Measurements from ENCODE around the gene MORN5. TPM values are rescaled to one million over a fixed set of nuclear protein-coding genes. Genes with fewer than 3 reads are reported as not detected.

The MORN5 gene
- total RNA-seq, 6 experiments from 2014 or later: not detected

DNA sequence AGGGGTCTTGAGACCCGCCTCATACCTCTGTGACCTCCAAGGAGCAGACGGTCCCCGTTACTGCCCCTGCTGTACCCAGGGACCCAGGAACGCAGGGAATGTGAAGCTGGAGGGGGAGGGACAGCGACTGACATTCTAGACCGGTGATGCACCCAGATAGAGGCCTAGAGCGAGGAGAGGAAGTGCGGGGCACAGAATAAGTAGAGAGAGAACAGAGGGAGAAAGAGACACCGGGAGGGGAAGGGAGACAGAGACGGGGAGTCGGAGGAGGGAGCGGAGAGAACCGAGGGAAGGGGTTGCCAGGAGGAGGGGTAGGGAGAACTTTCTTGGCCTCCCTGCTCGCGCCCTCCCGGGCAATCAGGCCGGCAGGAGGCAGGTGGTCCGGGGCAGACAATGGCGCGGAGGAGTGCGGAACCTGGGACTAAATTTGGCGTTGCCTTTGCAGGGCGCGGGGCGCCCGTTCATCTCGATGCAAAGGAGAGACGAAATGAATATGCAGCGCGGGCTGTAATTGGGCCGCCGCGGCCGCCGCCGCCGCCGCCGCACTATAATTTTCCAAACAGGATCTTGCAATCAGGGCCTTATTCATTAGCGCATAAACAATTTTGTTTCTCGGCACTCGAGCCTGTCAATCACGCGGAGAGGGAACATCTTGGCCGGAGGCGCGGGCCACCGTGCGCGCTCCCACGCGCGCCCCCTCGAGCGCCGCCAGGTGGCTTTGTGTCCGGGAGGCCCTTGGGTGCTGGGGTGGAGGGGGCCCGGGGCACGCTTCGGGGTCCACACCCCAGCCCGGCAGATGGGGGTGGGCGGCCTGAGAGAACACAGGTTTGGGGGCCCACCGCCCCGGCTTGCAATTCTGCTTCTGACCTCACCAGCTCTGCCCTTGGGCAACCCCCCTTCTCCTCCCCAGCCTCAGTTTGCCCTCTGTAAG lies 33.1 kb upstream of the MORN5 start:
- no peak for TF ChIP-seq POLR2A (IDR thresholded peaks at IDR 0.05)
- TF ChIP-seq, protein P1, sequence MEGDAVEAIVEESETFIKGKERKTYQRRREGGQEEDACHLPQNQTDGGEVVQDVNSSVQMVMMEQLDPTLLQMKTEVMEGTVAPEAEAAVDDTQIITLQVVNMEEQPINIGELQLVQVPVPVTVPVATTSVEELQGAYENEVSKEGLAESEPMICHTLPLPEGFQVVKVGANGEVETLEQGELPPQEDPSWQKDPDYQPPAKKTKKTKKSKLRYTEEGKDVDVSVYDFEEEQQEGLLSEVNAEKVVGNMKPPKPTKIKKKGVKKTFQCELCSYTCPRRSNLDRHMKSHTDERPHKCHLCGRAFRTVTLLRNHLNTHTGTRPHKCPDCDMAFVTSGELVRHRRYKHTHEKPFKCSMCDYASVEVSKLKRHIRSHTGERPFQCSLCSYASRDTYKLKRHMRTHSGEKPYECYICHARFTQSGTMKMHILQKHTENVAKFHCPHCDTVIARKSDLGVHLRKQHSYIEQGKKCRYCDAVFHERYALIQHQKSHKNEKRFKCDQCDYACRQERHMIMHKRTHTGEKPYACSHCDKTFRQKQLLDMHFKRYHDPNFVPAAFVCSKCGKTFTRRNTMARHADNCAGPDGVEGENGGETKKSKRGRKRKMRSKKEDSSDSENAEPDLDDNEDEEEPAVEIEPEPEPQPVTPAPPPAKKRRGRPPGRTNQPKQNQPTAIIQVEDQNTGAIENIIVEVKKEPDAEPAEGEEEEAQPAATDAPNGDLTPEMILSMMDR (IDR thresholded peaks at IDR 0.05): no peak
- no peak overlapping the region for H3K4me3 ChIP-seq

DNA sequence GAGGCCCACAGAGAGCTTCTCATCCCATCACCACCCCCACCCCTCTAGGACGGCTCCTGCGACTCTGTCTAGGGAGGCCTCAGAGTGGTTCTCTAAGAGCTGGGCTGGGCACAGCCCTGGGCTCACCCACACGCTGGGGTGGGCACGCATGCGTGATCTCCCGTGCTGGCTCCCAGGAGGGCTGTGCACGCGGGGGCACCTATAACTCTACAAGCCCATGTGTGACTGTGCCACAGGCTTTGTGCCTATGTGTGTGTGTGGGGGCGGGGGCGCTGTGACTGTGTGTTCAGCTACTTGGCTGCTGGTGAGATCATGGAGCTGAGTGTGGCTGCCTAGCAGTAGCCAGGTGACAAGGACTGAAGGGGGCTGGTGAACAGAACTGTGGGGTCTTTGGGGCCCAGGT lies 32.3 kb upstream of the MORN5 start:
- Histone ChIP-seq H3K36me3 (no peaks in the 10 kb centered on the region), H3K9me3 (no peaks in the 10 kb centered on the region), H3K27me3 (no peaks in the 10 kb centered on the region), H3K27ac (no peak overlapping the region), H3K4me1 (peaks cover 0 to 4% (median 0%) of the 10 kb centered on the region in 4 donors), H3K4me3 (no peak overlapping the region)
- TF ChIP-seq, protein P1 (IDR thresholded peaks at IDR 0.05): no peak
- TF ChIP-seq POLR2A (IDR thresholded peaks at IDR 0.05): no peak
- no peak for DNase-seq
- no peak for ATAC-seq
- no CpG with 5 or more reads among the region's 10 CpGs for WGBS (ENCODE audit: insufficient coverage, low coverage, low lambda C conversion rate, missing lambda C conversion rate)
- intact Hi-C loops (cut with DNase I): loop anchor here (5.0 to 10.0 kb wide), 3 partner anchors 220 to 327 kb away; no protein-coding TSS in a partner anchor

More for the DNA sequence above, 33.1 kb upstream of the MORN5 start:
- 8% methylated on average over 28 of the region's 64 CpGs for WGBS (ENCODE audit: insufficient coverage, low coverage, low lambda C conversion rate, missing lambda C conversion rate)
- no peaks in the 10 kb centered on the region for H3K9me3 ChIP-seq
- intact Hi-C loops (cut with DNase I): loop anchor here (5.0 to 10.0 kb wide), 3 partner anchors 221 to 328 kb away; no protein-coding TSS in a partner anchor
- DNase-seq (no peak), ATAC-seq (no peak)
- no peak overlapping the region for H3K27ac ChIP-seq
- peaks cover 0 to 4% (median 0%) of the 10 kb centered on the region in 4 donors for H3K4me1 ChIP-seq
- H3K27me3 ChIP-seq: no peaks in the 10 kb centered on the region
- no peaks in the 10 kb centered on the region for H3K36me3 ChIP-seq

DNA sequence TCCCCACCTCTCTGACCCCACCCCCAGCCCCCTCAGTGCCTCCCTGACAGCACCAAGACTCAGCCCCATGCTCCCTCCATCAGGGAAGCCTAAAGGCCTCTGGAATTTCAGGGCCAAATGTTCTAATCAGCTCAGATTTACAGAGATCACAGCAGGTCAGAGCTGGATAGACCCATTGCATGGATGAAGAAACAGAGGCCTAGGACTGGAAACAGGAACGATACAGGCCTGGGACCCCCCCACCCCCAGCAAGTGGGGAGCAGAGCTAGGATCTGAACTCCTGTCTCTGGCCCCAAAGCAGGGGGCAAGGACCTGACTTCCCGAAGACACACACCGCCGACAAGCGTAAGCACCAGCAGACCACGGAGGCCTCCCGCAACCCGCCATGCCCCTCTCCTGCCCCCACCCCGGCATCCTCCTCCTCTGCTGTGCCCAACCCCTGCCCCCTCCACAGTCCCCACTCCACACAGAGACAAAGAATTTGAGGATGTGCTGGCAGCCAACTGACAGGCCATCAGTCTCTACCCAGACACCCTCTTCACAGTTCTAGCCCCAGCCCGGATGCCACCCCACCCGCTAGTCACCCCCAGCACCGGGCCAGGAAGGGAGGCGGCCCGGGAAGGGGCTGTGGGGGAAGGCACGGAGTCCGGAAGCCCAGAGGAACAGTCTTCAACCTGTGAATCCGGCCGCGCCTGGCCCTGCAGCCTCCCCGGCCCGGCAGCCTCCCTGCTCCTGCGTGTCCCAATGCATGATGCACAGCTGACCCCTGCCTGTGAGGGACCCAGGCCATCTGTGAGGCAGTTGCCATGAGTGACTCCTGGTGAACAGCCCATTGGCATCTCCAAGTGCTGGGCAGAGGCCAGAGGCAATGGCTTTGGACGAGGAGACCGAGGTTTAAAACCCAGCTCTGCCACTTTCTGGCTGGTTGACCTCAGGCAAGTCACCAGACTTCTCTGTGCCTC lies 31.4 kb upstream of the MORN5 start:
- H3K27ac ChIP-seq: no peak overlapping the region
- H3K4me3 ChIP-seq: no peak overlapping the region
- 62% methylated on average over 10 of the region's 24 CpGs for WGBS (ENCODE audit: insufficient coverage, low coverage, low lambda C conversion rate, missing lambda C conversion rate)
- TF ChIP-seq POLR2A (IDR thresholded peaks at IDR 0.05): no peak
- TF ChIP-seq, protein P1 (IDR thresholded peaks at IDR 0.05): no peak
- H3K9me3 ChIP-seq: no peaks in the 10 kb centered on the region
- peaks cover 0 to 4% (median 0%) of the 10 kb centered on the region in 4 donors for H3K4me1 ChIP-seq
- DNase-seq (peak in 1 of 3 donors; percentile 27), ATAC-seq (peak in 3 of 4 donors; percentile 11 to 29 (median 21))
- no peaks in the 10 kb centered on the region for H3K27me3 ChIP-seq
- no peaks in the 10 kb centered on the region for H3K36me3 ChIP-seq
- intact Hi-C loops (cut with DNase I): loop anchor here (5.0 to 10.0 kb wide), 3 partner anchors 219 to 327 kb away; no protein-coding TSS in a partner anchor

DNA sequence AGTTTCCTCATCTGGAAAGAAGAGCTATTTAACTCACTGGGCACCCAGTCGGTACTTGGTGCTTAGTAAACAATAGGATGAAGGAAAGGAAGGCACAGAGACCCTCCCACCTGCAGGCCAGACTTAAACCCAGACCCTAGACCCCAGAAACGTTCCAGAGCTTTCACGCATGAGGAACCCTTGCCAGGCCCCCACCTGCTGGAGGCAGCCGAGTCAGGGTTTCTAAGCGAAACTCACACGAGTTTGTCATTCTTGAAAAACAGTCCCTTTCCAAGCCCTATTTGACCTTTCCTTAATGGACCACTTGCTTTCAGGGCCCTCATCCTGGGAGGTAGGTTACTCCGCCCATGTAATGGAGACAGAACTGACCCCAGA lies 30.8 kb upstream of the MORN5 start:
- TF ChIP-seq, protein P1 (IDR thresholded peaks at IDR 0.05): no peak
- TF ChIP-seq POLR2A (IDR thresholded peaks at IDR 0.05): no peak
- Histone ChIP-seq H3K4me1 (peaks cover 0 to 4% (median 0%) of the 10 kb centered on the region in 4 donors), H3K27ac (no peak overlapping the region), H3K4me3 (no peak overlapping the region), H3K9me3 (no peaks in the 10 kb centered on the region), H3K36me3 (no peaks in the 10 kb centered on the region), H3K27me3 (no peaks in the 10 kb centered on the region)
- DNase-seq (no peak), ATAC-seq (no peak)
- intact Hi-C loops (cut with DNase I): loop anchor here (5.0 to 10.0 kb wide), 3 partner anchors 218 to 326 kb away; no protein-coding TSS in a partner anchor
- WGBS (ENCODE audit: insufficient coverage, low coverage, low lambda C conversion rate, missing lambda C conversion rate): 80% methylated on average over 3 of the region's 7 CpGs
